ENCODE measurements around the gene DZIP3.
"Not testable (repeated sequence)": the region's sequence is repeated elsewhere in the genome, so short reads cannot be mapped to it uniquely, and the experiment has no call there.

DZIP3 gene

GRCh38 chr3:108598375-108598774 lies 8.9 kb downstream of the DZIP3 start:
- DNase-seq (ENCODE audit: low read depth in 2 of 2) = no peak

- DNase-seq (ENCODE audit: low read depth in 2 of 2) = no peak
Observed at GRCh38 chr3:108599677-108600409, 10.3 kb downstream of the DZIP3 start.

- DNase-seq (ENCODE audit: low read depth in 2 of 2) = no peak
Observed at GRCh38 chr3:108602249-108602934, 12.9 kb downstream of the DZIP3 start.

- DNase-seq (ENCODE audit: low read depth in 2 of 2) = no peak
Observed at GRCh38 chr3:108602935-108603294, 13.4 kb downstream of the DZIP3 start.

GRCh38 chr3:108603691-108604090 lies 14.2 kb downstream of the DZIP3 start:
- DNase-seq (ENCODE audit: low read depth in 2 of 2) = no peak

GRCh38 chr3:108605028-108605427 lies 15.5 kb downstream of the DZIP3 start:
- DNase-seq (ENCODE audit: low read depth in 2 of 2) = no peak

- DNase-seq (ENCODE audit: low read depth in 2 of 2) = no peak
Observed at GRCh38 chr3:108605491-108605890, 16.0 kb downstream of the DZIP3 start.

- no peak for DNase-seq (ENCODE audit: low read depth in 2 of 2)
Observed at GRCh38 chr3:108608750-108609149, 19.2 kb downstream of the DZIP3 start.

- no peak for DNase-seq (ENCODE audit: low read depth in 2 of 2)
Observed at GRCh38 chr3:108610651-108611050, 21.1 kb downstream of the DZIP3 start.

GRCh38 chr3:108616090-108616489 lies 26.6 kb downstream of the DZIP3 start:
- not testable (repeated sequence) for DNase-seq (ENCODE audit: low read depth in 2 of 2)

GRCh38 chr3:108620250-108620649 lies 30.7 kb downstream of the DZIP3 start:
- no peak for DNase-seq (ENCODE audit: low read depth in 2 of 2)

- no peak for DNase-seq (ENCODE audit: low read depth in 2 of 2)
Observed at GRCh38 chr3:108623504-108623903, 34.0 kb downstream of the DZIP3 start.

GRCh38 chr3:108629974-108630373 lies 40.5 kb downstream of the DZIP3 start:
- DNase-seq (ENCODE audit: low read depth in 2 of 2) = no peak

GRCh38 chr3:108642526-108642925 lies 53.0 kb downstream of the DZIP3 start:
- no peak for DNase-seq (ENCODE audit: low read depth in 2 of 2)

- no peak for DNase-seq (ENCODE audit: low read depth in 2 of 2)
Observed at GRCh38 chr3:108645364-108645763, 55.8 kb downstream of the DZIP3 start.

- not testable (repeated sequence) for DNase-seq (ENCODE audit: low read depth in 2 of 2)
Observed at GRCh38 chr3:108655664-108656063, 66.1 kb downstream of the DZIP3 start.

- no peak for DNase-seq (ENCODE audit: low read depth in 2 of 2)
Observed at GRCh38 chr3:108661699-108662098, 72.2 kb downstream of the DZIP3 start.

GRCh38 chr3:108662142-108662738 lies 72.7 kb downstream of the DZIP3 start:
- DNase-seq (ENCODE audit: low read depth in 2 of 2) = no peak

- no peak for DNase-seq (ENCODE audit: low read depth in 2 of 2)
Observed at GRCh38 chr3:108664266-108664665, 74.7 kb downstream of the DZIP3 start.

- no peak for DNase-seq (ENCODE audit: low read depth in 2 of 2)
Observed at GRCh38 chr3:108667312-108667711, 77.8 kb downstream of the DZIP3 start.

- no peak for DNase-seq (ENCODE audit: low read depth in 2 of 2)
Observed at GRCh38 chr3:108669208-108669607, 79.7 kb downstream of the DZIP3 start.

- DNase-seq (ENCODE audit: low read depth in 2 of 2) = no peak
Observed at GRCh38 chr3:108672701-108673100, 83.2 kb downstream of the DZIP3 start.

Data from stimulated activated CD8-positive, alpha-beta memory T cell treated with anti-CD3 and anti-CD28 coated beads, Interleukin-15, amount 100 ng/mL, for 48 hours (primary cell).